ENCODE measurements around the gene OR2T1. TPM values are rescaled to one million over a fixed set of nuclear protein-coding genes. Genes with fewer than 3 reads are reported as not detected.
"Not testable (repeated sequence)": the region's sequence is repeated elsewhere in the genome, so short reads cannot be mapped to it uniquely, and the experiment has no call there.

OR2T1 gene
- total and polyA plus RNA-seq, 4 donors, result 0.63 TPM; not detected in 3

DNA sequence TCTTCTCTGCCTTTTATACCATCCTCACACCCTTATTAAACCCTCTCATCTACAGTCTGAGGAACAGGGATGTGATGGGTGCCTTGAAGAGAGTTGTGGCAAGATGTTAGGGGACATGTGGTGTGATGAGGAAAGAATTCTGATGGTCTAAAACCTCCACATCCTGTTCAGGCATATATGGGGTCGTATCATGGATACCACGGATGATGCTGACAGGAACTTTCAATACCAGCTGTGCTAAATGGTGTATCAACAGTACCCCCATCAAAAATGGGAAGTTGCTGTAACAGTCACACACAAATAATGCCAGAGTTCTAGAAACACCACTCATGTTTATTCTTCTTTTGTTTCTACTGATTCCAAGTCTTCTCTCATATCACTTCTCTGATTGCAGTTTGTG is 14.4 kb upstream of the OR2T1 start:
- Histone ChIP-seq H3K27ac (ENCODE audit: low read depth in 1 of 2, low read length in 2 of 2) (no peak overlapping the region), H3K36me3 (ENCODE audit: control insufficient read depth in 1 of 2, insufficient read depth in 2 of 2, low read length in 1 of 2) (no peaks in the 10 kb centered on the region), H3K4me3 (ENCODE audit: low read length in 2 of 2) (no peak overlapping the region), H3K4me1 (ENCODE audit: control insufficient read depth in 1 of 2, insufficient read depth in 2 of 2, low read length in 2 of 2) (no peaks in the 10 kb centered on the region), H3K27me3 (ENCODE audit: control insufficient read depth in 1 of 2, insufficient read depth in 2 of 2, low read length in 1 of 2) (no peaks in the 10 kb centered on the region), H3K9me3 (ENCODE audit: control insufficient read depth, low read length) (peaks cover 2% of the 10 kb centered on the region)
- no peak for DNase-seq
- ATAC-seq (ENCODE audit: low FRiP score), result no peak
- intact Hi-C loops (cut with DNase I), result no loop called here
- WGBS, 2 donors, result 59 to 63% methylated on average over 2 of the region's 2 CpGs

- WGBS, 2 donors, result 39 to 49% methylated on average over 2 of the region's 2 CpGs
- H3K27me3 ChIP-seq (ENCODE audit: control insufficient read depth in 1 of 2, insufficient read depth in 2 of 2, low read length in 1 of 2), result no peaks in the 10 kb centered on the region
- intact Hi-C loops (cut with DNase I), result no loop called here
- DNase-seq (no peak), ATAC-seq (ENCODE audit: low FRiP score) (no peak)
- no peaks in the 10 kb centered on the region for H3K36me3 ChIP-seq (ENCODE audit: control insufficient read depth in 1 of 2, insufficient read depth in 2 of 2, low read length in 1 of 2)
- H3K27ac ChIP-seq (ENCODE audit: low read depth in 1 of 2, low read length in 2 of 2), result no peak overlapping the region
- no peak overlapping the region for H3K4me3 ChIP-seq (ENCODE audit: low read length in 2 of 2)
- H3K9me3 ChIP-seq (ENCODE audit: control insufficient read depth, low read length), result peaks cover 2% of the 10 kb centered on the region
- H3K4me1 ChIP-seq (ENCODE audit: control insufficient read depth in 1 of 2, insufficient read depth in 2 of 2, low read length in 2 of 2), result no peaks in the 10 kb centered on the region
Measured at GRCh38 chr1:248393050-248393449, 9.8 kb upstream of the OR2T1 start.

- Histone ChIP-seq H3K36me3 (ENCODE audit: control insufficient read depth in 1 of 2, insufficient read depth in 2 of 2, low read length in 1 of 2) (no peaks in the 10 kb centered on the region), H3K9me3 (ENCODE audit: control insufficient read depth, low read length) (peaks cover 4% of the 10 kb centered on the region), H3K27me3 (ENCODE audit: control insufficient read depth in 1 of 2, insufficient read depth in 2 of 2, low read length in 1 of 2) (no peaks in the 10 kb centered on the region), H3K4me1 (ENCODE audit: control insufficient read depth in 1 of 2, insufficient read depth in 2 of 2, low read length in 2 of 2) (no peaks in the 10 kb centered on the region), H3K27ac (ENCODE audit: low read depth in 1 of 2, low read length in 2 of 2) (no peak overlapping the region), H3K4me3 (ENCODE audit: low read length in 2 of 2) (no peak overlapping the region)
- WGBS, 2 donors, result 86 to 90% methylated on average over 6 of the region's 6 CpGs
- DNase-seq, result no peak
- intact Hi-C loops (cut with DNase I), result no loop called here
- ATAC-seq (ENCODE audit: low FRiP score), result no peak
Measured at GRCh38 chr1:248404024-248404423, 1.2 kb downstream of the OR2T1 start.

GRCh38 chr1:248406721-248407692 is 4.2 kb downstream of the OR2T1 start:
- H3K27ac ChIP-seq (ENCODE audit: low read depth in 1 of 2, low read length in 2 of 2), result no peak overlapping the region
- DNase-seq, result no peak
- H3K9me3 ChIP-seq (ENCODE audit: control insufficient read depth, low read length), result peaks cover 4% of the 10 kb centered on the region
- intact Hi-C loops (cut with DNase I), result no loop called here
- H3K4me3 ChIP-seq (ENCODE audit: low read length in 2 of 2), result no peak overlapping the region
- WGBS, 2 donors, result 56 to 68% methylated on average over 8 of the region's 8 CpGs
- no peak for ATAC-seq (ENCODE audit: low FRiP score)
- no peaks in the 10 kb centered on the region for H3K36me3 ChIP-seq (ENCODE audit: control insufficient read depth in 1 of 2, insufficient read depth in 2 of 2, low read length in 1 of 2)
- H3K27me3 ChIP-seq (ENCODE audit: control insufficient read depth in 1 of 2, insufficient read depth in 2 of 2, low read length in 1 of 2), result no peaks in the 10 kb centered on the region
- H3K4me1 ChIP-seq (ENCODE audit: control insufficient read depth in 1 of 2, insufficient read depth in 2 of 2, low read length in 2 of 2), result no peaks in the 10 kb centered on the region

DNA sequence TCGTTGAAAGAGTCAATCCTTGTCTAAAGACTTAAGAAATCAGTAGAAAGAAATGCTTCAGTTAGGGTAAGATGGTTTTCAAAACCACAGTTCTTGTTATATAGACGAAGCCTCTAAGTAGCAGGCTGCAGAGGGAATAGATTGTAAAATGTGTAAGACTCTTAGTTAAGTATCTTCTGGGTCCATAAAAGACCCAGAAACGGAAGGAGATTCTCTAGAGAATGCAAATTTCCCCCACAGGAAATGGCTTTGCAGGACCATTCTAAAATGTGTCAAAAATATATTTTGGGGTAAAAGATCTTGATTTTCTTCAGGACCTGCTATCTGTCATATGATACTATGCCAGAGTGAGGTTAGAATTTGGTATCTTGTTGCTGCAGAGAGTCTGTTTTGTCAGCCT is 13.4 kb downstream of the OR2T1 start:
- WGBS, 2 donors, result 48 to 49% methylated on average over 3 of the region's 3 CpGs
- Histone ChIP-seq H3K27me3 (ENCODE audit: control insufficient read depth in 1 of 2, insufficient read depth in 2 of 2, low read length in 1 of 2) (peaks cover 0 to 2% of the 10 kb centered on the region in 2 donors), H3K9me3 (ENCODE audit: control insufficient read depth, low read length) (no peaks in the 10 kb centered on the region), H3K36me3 (ENCODE audit: control insufficient read depth in 1 of 2, insufficient read depth in 2 of 2, low read length in 1 of 2) (no peaks in the 10 kb centered on the region), H3K4me1 (ENCODE audit: control insufficient read depth in 1 of 2, insufficient read depth in 2 of 2, low read length in 2 of 2) (no peaks in the 10 kb centered on the region), H3K27ac (ENCODE audit: low read depth in 1 of 2, low read length in 2 of 2) (no peak overlapping the region), H3K4me3 (ENCODE audit: low read length in 2 of 2) (no peak overlapping the region)
- no peak for ATAC-seq (ENCODE audit: low FRiP score)
- intact Hi-C loops (cut with DNase I), result no loop called here
- DNase-seq, result no peak

GRCh38 chr1:248417854-248418253 is 15.0 kb downstream of the OR2T1 start:
- Histone ChIP-seq H3K36me3 (ENCODE audit: control insufficient read depth in 1 of 2, insufficient read depth in 2 of 2, low read length in 1 of 2) (no peaks in the 10 kb centered on the region), H3K27me3 (ENCODE audit: control insufficient read depth in 1 of 2, insufficient read depth in 2 of 2, low read length in 1 of 2) (peaks cover 0 to 2% of the 10 kb centered on the region in 2 donors), H3K4me1 (ENCODE audit: control insufficient read depth in 1 of 2, insufficient read depth in 2 of 2, low read length in 2 of 2) (no peaks in the 10 kb centered on the region), H3K27ac (ENCODE audit: low read depth in 1 of 2, low read length in 2 of 2) (no peak overlapping the region), H3K4me3 (ENCODE audit: low read length in 2 of 2) (no peak overlapping the region), H3K9me3 (ENCODE audit: control insufficient read depth, low read length) (no peaks in the 10 kb centered on the region)
- 69 to 76% methylated on average over 2 of the region's 2 CpGs for WGBS, 2 donors
- intact Hi-C loops (cut with DNase I), result no loop called here
- DNase-seq (no peak), ATAC-seq (ENCODE audit: low FRiP score) (no peak)

DNA sequence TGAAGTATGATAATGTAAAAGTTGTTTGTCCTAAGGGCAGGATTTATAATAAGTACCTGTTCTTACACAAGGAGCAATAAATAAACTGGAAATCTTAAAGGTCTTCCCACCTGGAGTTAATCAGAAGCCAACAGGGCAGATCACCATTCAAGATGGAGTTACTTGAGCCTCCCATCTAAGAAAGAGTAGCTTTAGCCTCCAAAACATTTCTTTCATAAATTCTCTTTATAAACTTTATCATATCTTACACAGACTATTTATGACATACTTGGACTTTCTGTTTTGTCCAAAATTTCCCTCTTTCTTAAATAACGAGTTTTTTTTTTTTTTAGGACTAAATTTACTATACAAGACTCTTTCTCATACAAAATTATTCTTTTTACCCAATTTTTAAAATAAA is 18.5 kb downstream of the OR2T1 start:
- no peaks in the 10 kb centered on the region for H3K36me3 ChIP-seq (ENCODE audit: control insufficient read depth in 1 of 2, insufficient read depth in 2 of 2, low read length in 1 of 2)
- no peak overlapping the region for H3K4me3 ChIP-seq (ENCODE audit: low read length in 2 of 2)
- H3K4me1 ChIP-seq (ENCODE audit: control insufficient read depth in 1 of 2, insufficient read depth in 2 of 2, low read length in 2 of 2), result no peaks in the 10 kb centered on the region
- intact Hi-C loops (cut with DNase I), result no loop called here
- H3K27ac ChIP-seq (ENCODE audit: low read depth in 1 of 2, low read length in 2 of 2), result no peak overlapping the region
- no peak for ATAC-seq (ENCODE audit: low FRiP score)
- peaks cover 0 to 2% of the 10 kb centered on the region in 2 donors for H3K27me3 ChIP-seq (ENCODE audit: control insufficient read depth in 1 of 2, insufficient read depth in 2 of 2, low read length in 1 of 2)
- 11 to 25% methylated on average over 1 of the region's 1 CpG for WGBS, 2 donors
- DNase-seq, result no peak
- no peaks in the 10 kb centered on the region for H3K9me3 ChIP-seq (ENCODE audit: control insufficient read depth, low read length)

- intact Hi-C loops (cut with DNase I); ATAC-seq (ENCODE audit: low FRiP score); H3K27me3 ChIP-seq (ENCODE audit: control insufficient read depth in 1 of 2, insufficient read depth in 2 of 2, low read length in 1 of 2); H3K9me3 ChIP-seq (ENCODE audit: control insufficient read depth, low read length); H3K27ac ChIP-seq (ENCODE audit: low read depth in 1 of 2, low read length in 2 of 2); H3K36me3 ChIP-seq (ENCODE audit: control insufficient read depth in 1 of 2, insufficient read depth in 2 of 2, low read length in 1 of 2); H3K4me1 ChIP-seq (ENCODE audit: control insufficient read depth in 1 of 2, insufficient read depth in 2 of 2, low read length in 2 of 2); DNase-seq; H3K4me3 ChIP-seq (ENCODE audit: low read length in 2 of 2): not testable (repeated sequence)
- WGBS, 2 donors, result 59 to 62% methylated on average over 3 of the region's 3 CpGs
Measured at GRCh38 chr1:248427526-248428191, 24.8 kb downstream of the OR2T1 start.

- H3K27me3 ChIP-seq (ENCODE audit: control insufficient read depth in 1 of 2, insufficient read depth in 2 of 2, low read length in 1 of 2); intact Hi-C loops (cut with DNase I); DNase-seq; ATAC-seq (ENCODE audit: low FRiP score); H3K9me3 ChIP-seq (ENCODE audit: control insufficient read depth, low read length); H3K4me3 ChIP-seq (ENCODE audit: low read length in 2 of 2); H3K36me3 ChIP-seq (ENCODE audit: control insufficient read depth in 1 of 2, insufficient read depth in 2 of 2, low read length in 1 of 2); H3K4me1 ChIP-seq (ENCODE audit: control insufficient read depth in 1 of 2, insufficient read depth in 2 of 2, low read length in 2 of 2); H3K27ac ChIP-seq (ENCODE audit: low read depth in 1 of 2, low read length in 2 of 2): not testable (repeated sequence)
- 75 to 82% methylated on average over 3 of the region's 3 CpGs for WGBS, 2 donors
Measured at GRCh38 chr1:248428192-248428533, 25.3 kb downstream of the OR2T1 start.
